UCSD-AML1 (cell line): ENCODE results near the gene PRKAR2B.

Source experiments
- DNase-seq: peaks from one replicate; lab custom pipeline; 2025; ENCODE audit not compliant: unreplicated experiment; lab: John Stamatoyannopoulos, UW

Gene PRKAR2B

DNA sequence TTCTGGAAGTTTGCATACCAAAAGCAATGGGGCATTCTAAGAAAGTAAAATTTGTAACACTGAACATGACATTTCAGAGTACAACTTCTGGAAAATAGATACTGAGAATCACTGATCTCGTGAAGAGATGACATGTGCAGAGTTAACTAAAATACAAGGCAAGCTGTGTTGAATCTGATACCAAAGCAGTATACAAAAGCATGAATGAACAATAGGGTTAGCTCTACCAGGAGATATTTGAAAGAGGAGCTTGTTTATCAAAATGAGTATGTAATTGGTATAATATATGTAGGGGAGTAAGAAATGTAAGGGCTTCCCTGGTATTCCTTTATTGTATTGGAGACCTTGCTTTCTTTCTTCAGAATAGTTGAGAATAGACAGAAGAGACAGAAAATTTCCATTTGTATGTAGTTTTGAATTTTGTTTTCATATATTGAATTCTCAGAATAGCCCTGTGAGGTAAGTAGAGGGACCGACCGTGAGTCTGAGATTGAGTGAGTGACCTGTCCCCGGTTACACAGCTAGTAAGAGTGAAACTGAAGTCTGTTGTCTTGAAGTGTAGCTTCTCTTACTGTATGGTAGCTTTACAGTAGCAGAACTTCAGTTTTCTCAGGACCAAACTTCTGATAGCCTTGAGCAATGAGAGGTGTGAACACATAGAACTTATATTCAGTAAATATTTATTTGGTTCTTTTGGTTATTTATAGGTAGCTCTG is 129.3 kb downstream of the PRKAR2B start:
- DNase-seq, result no peak

DNA sequence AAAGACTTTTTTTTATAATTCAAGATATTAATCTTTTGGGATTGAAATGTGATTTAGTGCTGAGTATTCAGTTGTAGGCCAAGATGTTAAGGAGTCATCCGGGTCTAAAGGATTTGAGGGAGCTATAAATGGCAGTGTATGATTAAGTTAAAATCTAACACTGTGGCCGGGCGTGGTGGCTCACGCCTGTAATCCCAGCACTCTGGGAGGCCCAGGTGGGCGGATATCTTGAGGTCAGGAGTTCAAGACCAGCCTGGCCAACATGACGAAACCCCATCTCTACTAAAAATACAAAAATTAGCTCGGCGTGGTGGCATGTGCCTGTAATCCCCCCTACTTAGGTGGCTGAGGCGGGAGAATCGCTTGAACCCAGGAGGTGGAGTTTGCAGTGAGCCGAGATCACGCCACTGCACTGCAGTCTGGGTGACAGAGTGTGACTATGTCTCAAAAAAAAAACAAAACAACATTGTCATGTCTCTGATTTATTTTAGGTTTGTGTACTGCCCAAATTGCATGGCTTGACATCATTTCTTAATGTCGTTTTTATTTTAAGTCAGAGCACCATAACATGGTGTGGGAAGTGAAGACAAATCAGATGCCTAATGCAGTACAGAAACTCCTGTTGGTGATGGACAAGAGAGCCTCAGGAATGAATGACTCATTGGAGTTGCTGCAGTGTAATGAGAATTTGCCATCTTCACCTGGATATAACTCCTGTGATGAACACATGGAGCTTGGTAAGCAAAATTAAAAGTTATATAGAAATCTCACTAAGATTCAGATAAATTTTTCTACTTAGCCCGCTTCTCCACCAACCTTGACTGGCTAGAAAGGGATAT is 135.0 kb downstream of the PRKAR2B start:
- DNase-seq, result no peak

DNA sequence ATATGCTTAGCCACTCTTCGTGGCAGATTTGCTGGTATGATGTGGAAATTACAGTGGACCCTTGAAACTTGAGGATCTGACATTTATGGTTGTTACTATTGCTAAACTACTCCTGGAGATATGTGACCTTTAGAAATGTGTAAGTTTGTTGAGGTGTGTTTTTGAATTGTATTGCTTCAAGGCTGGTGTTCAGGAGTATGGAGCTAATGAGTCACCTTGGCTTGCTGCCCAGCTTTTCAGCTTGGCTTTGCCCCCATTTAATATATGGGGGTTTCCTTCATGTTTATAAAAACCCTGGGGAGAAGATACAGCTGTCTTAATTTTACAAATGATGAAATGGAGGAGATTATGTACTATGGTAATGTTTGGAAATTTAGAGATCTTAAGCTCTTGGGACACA is 135.9 kb downstream of the PRKAR2B start:
- no peak for DNase-seq

DNA sequence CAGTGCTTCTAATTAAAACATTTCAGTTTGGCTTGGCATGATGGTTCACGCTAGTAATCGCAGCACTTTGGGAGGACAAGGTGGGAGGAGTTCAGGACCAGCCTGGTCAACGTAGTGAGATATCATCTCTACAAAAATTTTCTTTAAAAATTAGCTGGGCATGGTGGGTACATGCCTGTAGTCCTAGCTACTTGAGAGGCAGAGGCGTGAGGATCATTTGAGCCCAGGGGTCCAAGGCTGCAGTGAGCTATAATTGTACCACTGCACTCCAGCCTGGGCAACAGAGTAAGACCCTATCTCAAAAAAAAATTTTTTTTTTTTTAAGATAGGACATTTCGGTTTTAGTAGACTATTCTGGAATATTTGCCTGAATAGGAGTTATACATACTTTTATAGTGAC is 136.7 kb downstream of the PRKAR2B start:
- no peak for DNase-seq

DNA sequence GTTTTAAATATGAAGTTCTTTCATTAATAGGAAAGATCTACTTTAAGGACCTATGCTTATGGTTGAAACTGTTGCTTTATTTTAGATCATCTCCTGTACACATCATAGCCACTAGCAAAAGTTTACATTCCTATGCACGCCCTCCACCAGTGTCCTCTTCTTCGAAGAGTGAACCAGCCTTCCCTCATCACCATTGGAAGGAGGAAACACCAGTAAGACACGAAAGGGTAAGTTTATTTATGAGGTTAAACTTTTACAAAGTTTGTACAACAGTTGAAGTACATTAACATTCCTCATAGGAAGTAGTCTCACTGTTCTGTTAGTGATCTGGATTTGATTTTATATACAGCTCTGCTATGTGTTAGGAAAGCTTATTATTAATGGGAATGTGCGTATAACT is 141.2 kb downstream of the PRKAR2B start:
- no peak for DNase-seq

DNA sequence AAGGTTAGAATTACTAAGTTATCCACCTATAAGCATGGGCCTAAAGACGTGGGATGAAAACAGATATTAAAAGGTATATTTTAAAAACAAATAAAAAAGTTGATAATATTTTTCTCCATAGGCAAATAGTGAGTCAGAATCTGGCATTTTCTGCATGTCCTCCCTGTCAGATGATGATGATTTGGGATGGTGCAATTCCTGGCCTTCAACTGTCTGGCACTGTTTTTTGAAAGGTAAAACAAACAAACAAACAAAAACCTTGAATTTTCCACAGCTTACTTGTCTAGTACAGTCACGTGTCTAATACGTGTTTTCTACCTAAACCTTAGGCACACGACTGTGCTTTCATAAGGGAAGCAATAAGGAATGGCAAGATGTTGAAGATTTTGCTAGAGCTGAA is 141.7 kb downstream of the PRKAR2B start:
- no peak for DNase-seq

DNA sequence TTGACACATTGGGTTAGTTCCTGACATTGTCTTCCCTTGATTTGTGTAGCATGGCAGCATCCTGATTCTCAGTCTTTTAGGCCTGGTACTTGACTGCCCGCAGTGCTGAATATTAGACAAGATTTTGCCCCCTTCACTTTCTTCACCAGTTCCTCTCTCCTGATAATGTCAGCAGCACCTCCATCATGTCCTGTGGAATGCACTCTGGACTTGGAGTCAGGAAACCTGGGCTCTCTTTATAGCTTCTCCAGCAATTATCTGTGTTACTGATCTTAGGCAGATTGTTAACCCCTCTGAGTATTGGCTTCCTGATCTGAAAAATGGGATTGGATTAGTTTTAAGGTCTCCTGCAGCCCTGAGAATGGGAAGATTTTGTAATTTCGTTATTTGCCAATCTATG is 143.3 kb downstream of the PRKAR2B start:
- no peak for DNase-seq

DNA sequence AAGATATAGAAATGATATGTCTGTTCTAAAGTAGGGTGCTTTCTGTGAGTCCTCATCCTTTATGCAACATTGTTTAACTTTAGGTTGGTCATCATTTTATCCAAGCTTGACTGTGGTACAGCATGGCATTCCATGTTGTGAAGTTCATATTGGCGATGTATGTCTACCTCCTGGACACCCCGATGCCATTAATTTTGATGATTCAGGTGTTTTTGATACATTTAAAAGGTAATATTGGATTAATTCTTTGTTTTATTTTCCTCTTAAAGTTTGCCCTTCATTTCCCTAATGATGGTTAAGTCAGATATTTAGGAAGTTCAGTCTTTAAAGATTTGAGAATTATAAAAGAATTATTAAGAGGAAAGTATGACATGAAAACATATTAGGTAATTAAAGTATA is 145.6 kb downstream of the PRKAR2B start:
- no peak for DNase-seq

DNA sequence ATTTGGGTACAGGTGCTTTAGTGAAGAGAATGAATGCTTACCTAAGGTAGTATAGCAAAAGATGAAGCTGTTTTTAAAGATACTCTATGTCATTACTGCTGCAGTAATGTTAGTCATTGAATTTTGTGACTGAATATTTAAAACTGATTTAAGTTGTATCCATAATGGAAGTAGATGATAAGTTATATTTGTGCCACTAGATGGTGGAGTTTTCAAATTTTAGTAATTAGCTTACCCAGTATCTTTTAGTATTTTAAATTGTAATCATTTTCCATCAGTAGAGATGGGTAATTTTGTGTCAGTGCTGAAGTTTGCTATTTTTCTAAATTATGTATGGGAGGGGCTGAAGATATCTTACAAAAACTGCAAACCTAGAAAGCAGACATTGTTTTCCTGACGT is 149.5 kb downstream of the PRKAR2B start:
- no peak for DNase-seq

DNA sequence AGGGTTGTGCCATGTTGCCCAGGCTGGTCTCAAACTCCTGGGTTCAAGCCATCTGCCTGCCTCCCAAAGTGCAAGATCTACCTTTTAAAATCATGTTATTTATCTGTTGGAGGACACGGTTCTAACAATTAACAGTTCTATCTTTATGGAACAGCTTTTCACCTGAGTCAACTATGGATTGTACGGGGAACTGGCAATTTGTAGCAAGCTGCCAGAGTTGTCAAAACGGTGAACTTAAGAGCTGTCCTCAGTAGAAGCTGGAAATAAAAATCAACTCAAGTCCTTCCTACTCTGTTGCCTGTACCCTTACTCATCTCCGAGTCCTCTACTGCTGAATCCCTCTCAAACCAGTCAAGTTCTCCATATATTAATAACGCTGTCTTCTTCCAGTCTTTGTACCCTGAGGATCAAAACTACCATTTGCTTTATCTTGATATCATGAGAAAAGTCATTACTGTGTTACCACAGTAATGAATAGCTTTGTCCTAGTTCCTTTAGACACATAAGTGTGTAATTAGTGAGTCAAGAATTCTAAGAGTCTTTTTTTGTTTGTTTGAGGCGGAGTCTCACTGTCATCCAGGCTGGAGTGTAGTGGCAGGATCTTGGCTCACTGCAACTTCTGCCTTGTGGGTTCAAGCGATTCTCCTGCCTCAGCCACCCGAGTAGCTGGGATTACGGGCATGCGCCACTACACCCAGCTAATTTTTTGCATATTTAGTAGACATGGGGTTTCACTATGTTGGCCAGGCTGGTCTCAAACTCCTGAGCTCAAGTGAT is 152.5 kb downstream of the PRKAR2B start:
- no peak for DNase-seq

DNA sequence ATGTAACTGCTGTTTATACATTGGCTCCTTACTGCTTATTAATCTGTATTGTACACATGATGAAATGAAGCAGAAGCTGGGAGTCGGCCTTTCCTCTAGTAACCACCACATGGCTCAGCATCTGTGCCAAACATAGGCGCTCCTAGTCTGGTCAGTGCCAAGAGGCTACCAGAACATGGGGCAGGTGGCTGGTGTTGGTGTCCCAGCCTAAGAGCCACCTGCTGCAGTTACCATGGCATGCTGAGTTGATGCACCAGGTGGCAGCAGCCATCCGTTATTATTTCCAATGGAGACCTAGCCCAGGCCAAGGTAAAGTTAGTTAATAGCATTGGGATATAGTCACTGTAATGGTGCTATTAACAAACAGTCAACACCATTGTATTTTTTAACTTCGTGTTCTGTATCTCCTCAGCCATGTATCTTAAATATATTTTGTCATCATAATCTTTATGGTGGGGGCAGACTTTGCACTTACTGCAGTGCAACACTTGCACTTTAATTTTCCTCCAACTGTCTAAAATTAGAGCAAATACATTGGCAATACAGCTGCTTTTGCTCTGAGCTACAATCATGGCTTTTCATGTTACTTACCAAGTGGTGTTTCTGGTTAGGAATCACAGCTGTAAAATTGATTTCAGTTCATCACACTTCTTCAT is 157.4 kb downstream of the PRKAR2B start:
- peak; percentile 9 for DNase-seq

DNA sequence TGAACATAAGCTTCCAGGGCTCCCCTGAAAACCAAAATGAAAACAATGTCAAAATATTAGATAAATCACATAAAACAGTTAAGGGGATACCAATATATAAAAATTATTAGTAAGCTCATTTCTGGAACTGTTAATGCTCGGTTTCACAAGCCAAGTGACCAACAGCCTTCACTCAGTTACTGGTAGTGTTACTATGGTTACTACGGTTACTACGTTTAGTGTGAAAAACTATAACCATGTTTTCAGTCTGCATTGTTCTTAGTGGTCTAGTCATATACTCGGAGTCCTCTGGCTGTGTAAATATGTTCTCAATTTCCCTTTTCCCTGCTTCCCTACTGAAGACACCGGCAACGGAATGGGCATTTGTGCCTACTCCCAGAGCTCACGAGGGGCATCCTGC is 159.1 kb downstream of the PRKAR2B start:
- DNase-seq, result no peak

DNA sequence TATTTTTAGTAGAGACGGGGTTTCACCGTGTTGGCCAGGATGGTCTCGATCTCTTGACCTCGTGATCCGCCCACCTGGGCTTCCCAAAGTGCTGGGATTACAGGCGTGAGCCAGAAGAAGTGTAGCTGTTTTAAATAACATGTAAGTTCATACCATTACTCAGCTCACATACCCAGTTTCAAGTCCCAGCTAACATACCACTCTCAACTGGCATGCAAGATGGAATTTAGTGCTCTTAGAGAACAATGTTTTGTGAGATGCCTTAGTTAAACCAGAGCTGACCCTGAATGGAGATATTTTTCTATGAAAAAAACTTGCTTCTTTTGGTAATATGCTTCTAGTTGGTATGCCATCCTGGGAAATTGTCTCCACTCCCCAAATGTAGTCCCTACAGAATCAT is 161.6 kb downstream of the PRKAR2B start:
- no peak for DNase-seq

DNA sequence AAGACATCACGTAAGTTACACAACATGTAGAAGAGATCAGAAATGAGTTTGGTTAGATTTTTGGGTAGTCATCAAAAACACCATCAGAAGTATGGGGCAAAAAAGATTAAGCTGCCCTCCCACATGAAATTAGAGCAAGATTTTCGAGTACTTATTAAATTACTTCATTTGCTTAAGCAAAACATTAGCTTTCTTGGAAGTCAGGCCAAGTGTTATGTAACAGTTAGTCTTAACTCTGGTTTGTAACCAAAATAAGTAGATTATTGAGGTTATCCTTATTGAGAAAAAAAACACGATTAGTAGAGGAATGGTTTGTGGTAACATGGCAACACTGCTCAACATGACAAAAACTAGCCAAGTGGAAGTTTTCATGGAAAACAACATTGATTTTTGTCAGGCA is 162.2 kb downstream of the PRKAR2B start:
- DNase-seq, result no peak

DNA sequence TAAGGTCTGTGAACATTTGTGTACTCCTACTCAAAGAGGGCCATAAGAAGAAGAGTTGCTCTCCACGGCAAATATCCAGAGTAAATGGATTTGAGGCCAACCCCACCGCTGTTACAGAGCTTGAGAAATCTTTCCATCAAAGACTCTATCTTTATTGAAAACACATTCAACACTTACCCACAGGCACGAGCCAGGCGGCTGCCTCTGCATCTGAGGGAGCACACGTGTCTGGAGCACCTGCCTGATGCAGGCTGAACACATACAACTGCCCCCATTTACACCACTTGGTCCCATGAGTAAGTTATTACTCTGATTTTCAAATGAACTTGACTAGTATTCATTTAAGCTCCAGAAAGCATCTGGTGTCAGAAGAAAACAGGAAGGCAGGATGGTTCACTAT is 163.0 kb downstream of the PRKAR2B start:
- DNase-seq, result no peak

DNA sequence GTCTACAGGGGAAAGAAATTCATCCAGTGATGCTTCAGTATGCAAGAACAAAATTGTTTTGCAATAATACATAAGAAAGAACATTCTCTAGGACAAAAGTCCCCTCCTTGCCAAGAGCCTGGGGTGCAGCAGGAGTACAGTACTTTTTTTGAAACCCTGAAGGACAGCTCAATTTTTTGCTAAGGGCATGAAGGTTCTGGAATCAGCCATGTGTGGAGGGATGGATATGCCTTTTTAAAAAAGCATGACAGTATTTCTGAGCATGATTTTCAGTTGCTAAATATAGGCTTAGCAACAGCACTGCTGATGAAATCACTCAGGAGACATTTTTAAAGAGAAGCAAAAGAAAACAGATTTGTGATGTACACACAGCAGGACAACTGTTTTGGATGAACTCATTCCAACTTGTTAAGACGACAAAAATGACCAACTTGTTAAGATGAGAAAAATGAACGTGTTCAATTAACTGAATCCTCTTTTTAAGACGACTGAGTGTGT is 163.6 kb downstream of the PRKAR2B start:
- DNase-seq, result no peak

DNA sequence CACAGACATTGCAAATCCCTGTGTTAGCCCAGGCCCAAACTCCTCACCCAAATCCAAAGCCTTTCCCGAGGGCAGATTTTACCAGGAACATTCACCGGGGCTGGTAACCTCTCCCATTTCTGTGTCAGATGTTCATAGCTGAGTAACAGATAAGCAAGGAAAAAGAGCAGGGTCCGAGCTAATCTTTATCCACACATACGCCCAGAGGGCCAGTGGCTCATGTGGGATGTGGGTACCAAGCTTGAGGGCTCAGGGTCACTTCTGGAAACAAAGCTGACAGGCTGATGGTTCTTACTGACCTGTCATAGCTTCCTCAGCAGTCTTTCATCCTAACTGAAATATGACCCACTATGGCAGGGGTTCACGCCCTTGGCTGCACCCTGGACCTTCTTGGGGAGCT is 164.1 kb downstream of the PRKAR2B start:
- DNase-seq, result no peak

DNA sequence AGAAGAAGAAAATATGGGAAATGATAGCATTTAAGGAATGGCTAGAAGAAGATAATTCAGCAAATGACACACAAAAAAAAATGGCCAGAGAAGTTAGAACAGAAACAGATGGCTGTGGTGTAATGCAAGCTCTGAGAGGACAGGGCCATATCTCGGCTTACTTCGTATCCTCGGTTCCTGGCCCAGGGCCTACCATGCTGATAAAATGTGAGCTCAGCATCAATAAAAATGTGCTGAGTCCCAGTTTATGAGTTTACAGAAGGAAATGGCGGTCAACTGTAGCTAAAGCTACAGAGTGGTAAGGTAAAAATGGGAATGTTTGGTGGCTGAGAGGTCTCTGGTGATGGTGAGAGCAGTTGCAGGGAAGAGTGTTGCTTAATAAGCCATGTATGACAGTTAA is 165.1 kb downstream of the PRKAR2B start:
- no peak for DNase-seq

DNA sequence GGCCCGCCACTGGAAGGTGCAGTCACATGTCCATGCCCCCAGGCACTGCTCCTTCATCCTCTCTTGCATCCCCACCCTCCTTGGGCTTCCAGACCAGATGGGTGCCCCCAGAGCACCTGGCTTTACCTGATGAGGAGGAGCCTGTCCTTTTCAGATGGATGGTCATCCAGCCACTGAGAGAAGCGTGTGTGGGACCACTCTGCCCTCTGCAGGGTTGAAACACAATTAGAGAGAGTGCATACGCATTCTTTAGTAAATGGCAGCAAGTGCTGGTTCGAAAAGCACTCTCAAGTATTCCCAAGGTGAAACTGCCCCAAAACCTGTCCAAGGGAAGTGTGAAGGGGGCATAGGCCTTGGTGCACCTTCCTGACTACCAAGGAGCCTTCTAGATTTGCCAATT is 165.9 kb downstream of the PRKAR2B start:
- DNase-seq, result no peak
